GM21825 (cell line): ENCODE measurements around the gene ACTL7B.
"Not testable (repeated sequence)": the region's sequence is repeated elsewhere in the genome, so short reads cannot be mapped to it uniquely, and the experiment has no call there.

Experiments
- ATAC-seq: cut with Tn5 transposase; IDR thresholded peaks from one replicate; pipeline ENCODE4 v1.9.1; 2021; ENCODE audit warnings: mild to moderate bottlenecking, moderate library complexity; ENCODE audit not compliant: unreplicated experiment

Gene ACTL7B

GRCh38 chr9:108874058-108874788 is 18.4 kb upstream of the ACTL7B start:
- ATAC-seq = no peak

- ATAC-seq = no peak
These were observed 13.4 kb upstream of the ACTL7B start for GRCh38 chr9:108869092-108869725.

GRCh38 chr9:108867829-108868228 is 12.0 kb upstream of the ACTL7B start:
- no peak for ATAC-seq

- no peak for ATAC-seq
These were observed 11.3 kb upstream of the ACTL7B start for GRCh38 chr9:108867116-108867515.

GRCh38 chr9:108866001-108866420 is 10.2 kb upstream of the ACTL7B start:
- ATAC-seq = no peak

- no peak for ATAC-seq
These were observed 9.3 kb upstream of the ACTL7B start for GRCh38 chr9:108865037-108865436.

- no peak for ATAC-seq
These were observed 8.7 kb upstream of the ACTL7B start for GRCh38 chr9:108864446-108864845.

- no peak for ATAC-seq
These were observed 8.1 kb upstream of the ACTL7B start for GRCh38 chr9:108863891-108864290.

- no peak for ATAC-seq
These were observed 6.2 kb upstream of the ACTL7B start, which contains the start of gene ACTL7A for GRCh38 chr9:108861997-108862396. Gene ACTL7A (plus strand): TSS chr9:108862266. CDS start chr9:108862323, 57 bp downstream.

- no peak for ATAC-seq
These were observed 5.7 kb upstream of the ACTL7B start for GRCh38 chr9:108861464-108861863.

- ATAC-seq = no peak
These were observed 5.0 kb upstream of the ACTL7B start for GRCh38 chr9:108860764-108861163.

- no peak for ATAC-seq
These were observed 4.6 kb upstream of the ACTL7B start for GRCh38 chr9:108860354-108860753.

- ATAC-seq = peak; percentile 46
These were observed 3.8 kb upstream of the ACTL7B start for GRCh38 chr9:108859459-108860114.

GRCh38 chr9:108857572-108857971 is 1.8 kb upstream of the ACTL7B start:
- ATAC-seq = no peak

- no peak for ATAC-seq
These were observed 278 bp downstream of the ACTL7B start for GRCh38 chr9:108855529-108855886.

GRCh38 chr9:108854641-108855528 is 901 bp downstream of the ACTL7B start:
- no peak for ATAC-seq

- no peak for ATAC-seq
These were observed 1.7 kb downstream of the ACTL7B start for GRCh38 chr9:108854094-108854493.

GRCh38 chr9:108852079-108852478 is 3.7 kb downstream of the ACTL7B start:
- ATAC-seq = no peak

- ATAC-seq = no peak
These were observed 4.6 kb downstream of the ACTL7B start for GRCh38 chr9:108851138-108851537.

GRCh38 chr9:108850293-108850897 is 5.4 kb downstream of the ACTL7B start:
- no peak for ATAC-seq

GRCh38 chr9:108848296-108848695 is 7.5 kb downstream of the ACTL7B start:
- ATAC-seq = not testable (repeated sequence)
